ENCODE measurements around the gene GRAMD4.

- TF ChIP-seq CTCF (conservative IDR thresholded peaks at IDR 0.05; ENCODE audit: low read depth, low read length) = no peak
- TF ChIP-seq EZH2 (IDR thresholded peaks at IDR 0.05; ENCODE audit: low read length, unreplicated experiment) = no peak
- TF ChIP-seq EZH2phosphoT487 (IDR thresholded peaks at IDR 0.05; ENCODE audit: borderline replicate concordance, low read length) = no peak
Measured at GRCh38 chr22:46646531-46647215, 26.5 kb downstream of the GRAMD4 start.
